Gastroesophageal sphincter (tissue), 3 donors: Measurements from ENCODE around the gene RPL19.

ENCODE experiments used
- EP300 ChIP-seq: sonication (generic); formaldehyde crosslinking; IDR thresholded peaks from one replicate; pipeline ENCODE4 v1.6.1; 2017; ENCODE audit warnings: antibody characterized with exemption, mild to moderate bottlenecking
- POLR2A ChIP-seq, 2 donors: fragments of 450-650 bp; IDR thresholded peaks; one replicate each; pipeline ENCODE4 v1.6.1; 2017; ENCODE audit warnings: antibody characterized with exemption in 2 of 2, mild to moderate bottlenecking in 2 of 2, moderate library complexity in 1 of 2
- POLR2AphosphoS5 ChIP-seq: sonication (generic); formaldehyde crosslinking; IDR thresholded peaks from one replicate; pipeline ENCODE4 v1.6.1; 2017; ENCODE audit warnings: antibody characterized with exemption
- TF ChIP-seq, protein P1 (sequence below), 4 experiments: fragments of 200-600 bp in 2 of 4; fragments of 450-650 bp in 2 of 4; sonication (generic) in 1 of 4; IDR thresholded peaks; one replicate each; pipeline ENCODE4 v1.5.1; 2017 to 2019; ENCODE audit warnings: antibody characterized with exemption in 4 of 4, mild to moderate bottlenecking in 2 of 4, moderate library complexity in 2 of 4

DNA sequence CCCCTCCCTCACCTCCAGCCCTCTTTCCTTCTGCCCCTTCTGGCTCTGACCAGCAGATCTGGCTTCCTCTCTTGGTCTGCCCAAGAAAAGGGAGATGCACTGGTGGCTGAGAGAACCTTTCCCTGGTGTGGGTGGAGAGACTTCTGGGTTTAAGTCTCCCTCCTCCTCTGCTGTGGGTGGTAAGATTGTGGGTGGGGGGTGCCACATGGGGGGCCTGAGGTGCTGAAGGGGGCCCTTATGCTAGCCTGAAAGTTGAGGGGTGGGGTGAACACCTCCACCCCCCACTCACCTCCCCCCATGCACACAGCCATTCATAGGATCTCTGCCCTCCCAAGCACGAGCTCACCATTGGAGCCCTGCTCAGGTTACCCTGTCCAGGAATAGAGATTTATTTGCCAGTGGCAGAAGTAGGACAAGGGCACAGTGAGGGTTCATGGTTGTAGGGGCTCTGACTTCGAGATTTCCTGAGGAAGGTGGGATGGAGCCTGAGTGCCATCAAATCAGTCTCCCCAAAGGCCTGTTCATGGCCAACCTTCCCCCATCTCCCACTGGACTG is 27.4 kb downstream of the RPL19 start:
- TF ChIP-seq, protein P1, sequence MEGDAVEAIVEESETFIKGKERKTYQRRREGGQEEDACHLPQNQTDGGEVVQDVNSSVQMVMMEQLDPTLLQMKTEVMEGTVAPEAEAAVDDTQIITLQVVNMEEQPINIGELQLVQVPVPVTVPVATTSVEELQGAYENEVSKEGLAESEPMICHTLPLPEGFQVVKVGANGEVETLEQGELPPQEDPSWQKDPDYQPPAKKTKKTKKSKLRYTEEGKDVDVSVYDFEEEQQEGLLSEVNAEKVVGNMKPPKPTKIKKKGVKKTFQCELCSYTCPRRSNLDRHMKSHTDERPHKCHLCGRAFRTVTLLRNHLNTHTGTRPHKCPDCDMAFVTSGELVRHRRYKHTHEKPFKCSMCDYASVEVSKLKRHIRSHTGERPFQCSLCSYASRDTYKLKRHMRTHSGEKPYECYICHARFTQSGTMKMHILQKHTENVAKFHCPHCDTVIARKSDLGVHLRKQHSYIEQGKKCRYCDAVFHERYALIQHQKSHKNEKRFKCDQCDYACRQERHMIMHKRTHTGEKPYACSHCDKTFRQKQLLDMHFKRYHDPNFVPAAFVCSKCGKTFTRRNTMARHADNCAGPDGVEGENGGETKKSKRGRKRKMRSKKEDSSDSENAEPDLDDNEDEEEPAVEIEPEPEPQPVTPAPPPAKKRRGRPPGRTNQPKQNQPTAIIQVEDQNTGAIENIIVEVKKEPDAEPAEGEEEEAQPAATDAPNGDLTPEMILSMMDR (IDR thresholded peaks at IDR 0.05): no peak
- TF ChIP-seq POLR2A (IDR thresholded peaks at IDR 0.05): no peak
- no peak for TF ChIP-seq EP300
- TF ChIP-seq POLR2AphosphoS5: no peak
